EL (cell line): Measurements from ENCODE around the gene CTNND2.
A peak's percentile ranks its signal among the peaks of the same experiment; 100 is the strongest.

ENCODE experiments used
- DNase-seq: peaks from one replicate; pipeline ENCODE4 v3.0.0-alpha.2; 2016

CTNND2 gene

DNA sequence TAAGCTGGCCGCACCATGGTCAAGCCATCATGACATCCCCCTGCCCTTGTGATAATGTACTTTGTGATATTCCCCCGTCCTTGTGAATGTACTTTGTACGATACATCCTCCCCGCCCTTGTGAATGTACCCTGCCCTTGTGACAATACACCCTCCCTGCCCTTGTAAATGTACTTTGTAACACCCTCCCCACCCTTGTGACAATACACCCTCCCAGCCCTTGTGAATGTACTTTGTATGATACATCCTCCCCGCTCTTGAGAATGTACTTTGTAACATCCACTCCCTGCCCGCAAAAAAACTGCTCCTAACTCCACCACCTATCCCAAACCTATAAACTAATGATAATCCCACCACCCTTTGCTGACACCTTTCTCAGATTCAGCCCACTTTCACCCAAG, 313.8 kb downstream of the CTNND2 start:
- DNase-seq: no peak

DNA sequence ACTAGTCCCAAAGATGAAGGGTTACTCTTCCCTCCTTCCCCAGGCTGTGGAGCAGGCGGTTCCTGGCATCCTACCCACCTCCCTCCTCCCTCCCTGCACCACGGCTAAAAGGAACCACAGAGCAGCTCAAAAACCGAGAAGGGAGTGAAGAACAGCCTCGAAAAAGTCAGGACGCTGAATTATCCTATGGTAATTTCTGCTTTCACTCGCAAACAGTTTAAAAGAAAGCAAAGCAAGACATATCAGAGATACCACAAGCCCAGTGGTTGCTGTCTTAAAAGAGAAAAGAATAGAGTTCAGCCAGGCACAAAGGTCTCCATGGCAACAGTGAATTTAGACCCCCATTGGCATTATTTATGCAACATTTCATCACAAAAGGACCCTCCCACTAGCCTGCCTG, 315.4 kb downstream of the CTNND2 start:
- DNase-seq: no peak

DNA sequence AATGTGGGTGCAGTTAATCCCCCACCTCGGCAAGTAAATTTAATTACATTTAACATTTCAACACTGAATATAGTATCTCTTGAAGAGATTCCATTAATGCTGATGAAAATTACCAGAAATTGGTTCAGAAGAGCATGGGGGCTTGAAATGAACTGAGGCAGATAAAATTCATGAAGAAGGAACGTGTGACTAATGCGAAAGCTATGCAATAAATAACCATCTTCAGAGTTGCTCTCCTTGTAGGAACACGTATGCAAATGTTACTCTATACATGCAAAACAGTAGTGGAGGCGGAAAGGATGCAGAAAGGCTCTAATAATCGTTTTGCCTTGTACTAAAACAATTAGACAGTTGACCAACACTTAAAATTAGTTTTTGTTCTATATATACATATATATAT, 320.2 kb downstream of the CTNND2 start:
- peak; percentile 1 for DNase-seq

DNA sequence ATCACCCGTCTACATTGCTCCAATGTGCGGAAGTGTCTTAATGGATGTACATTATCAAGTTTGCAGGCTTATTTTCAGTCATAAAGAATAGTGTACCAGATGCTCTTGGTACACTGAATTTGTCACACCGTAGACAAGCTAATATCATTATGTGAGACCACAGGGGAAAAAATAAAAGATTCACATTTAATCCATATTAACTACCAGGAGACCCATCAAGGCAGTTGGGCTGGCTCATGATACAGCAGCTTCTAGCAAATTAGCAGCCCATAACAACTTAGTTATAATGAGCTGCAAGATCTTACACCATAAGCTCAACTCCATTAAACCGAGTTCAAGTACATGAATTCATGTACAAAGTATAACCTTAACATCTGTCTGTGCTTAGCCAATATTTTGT, 324.9 kb downstream of the CTNND2 start:
- DNase-seq: no peak

DNA sequence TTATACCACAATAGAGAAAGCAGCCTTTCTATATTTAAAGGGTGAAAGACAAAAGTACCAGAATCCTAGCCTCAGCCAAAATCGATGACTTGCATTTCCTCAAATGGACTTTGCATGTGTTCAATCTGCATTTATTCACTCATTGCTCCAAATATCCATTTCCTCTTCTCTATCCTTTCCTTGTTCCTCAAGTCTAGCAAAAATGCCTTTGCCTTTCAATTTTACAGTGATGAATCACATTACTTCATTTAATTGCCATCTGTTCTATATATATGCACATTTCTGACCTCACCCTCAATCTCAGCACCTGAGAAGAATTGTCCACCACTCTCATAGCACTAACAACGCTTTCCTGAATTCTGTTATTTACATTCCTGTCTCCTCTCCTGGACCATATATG, 329.5 kb downstream of the CTNND2 start:
- no peak for DNase-seq

DNA sequence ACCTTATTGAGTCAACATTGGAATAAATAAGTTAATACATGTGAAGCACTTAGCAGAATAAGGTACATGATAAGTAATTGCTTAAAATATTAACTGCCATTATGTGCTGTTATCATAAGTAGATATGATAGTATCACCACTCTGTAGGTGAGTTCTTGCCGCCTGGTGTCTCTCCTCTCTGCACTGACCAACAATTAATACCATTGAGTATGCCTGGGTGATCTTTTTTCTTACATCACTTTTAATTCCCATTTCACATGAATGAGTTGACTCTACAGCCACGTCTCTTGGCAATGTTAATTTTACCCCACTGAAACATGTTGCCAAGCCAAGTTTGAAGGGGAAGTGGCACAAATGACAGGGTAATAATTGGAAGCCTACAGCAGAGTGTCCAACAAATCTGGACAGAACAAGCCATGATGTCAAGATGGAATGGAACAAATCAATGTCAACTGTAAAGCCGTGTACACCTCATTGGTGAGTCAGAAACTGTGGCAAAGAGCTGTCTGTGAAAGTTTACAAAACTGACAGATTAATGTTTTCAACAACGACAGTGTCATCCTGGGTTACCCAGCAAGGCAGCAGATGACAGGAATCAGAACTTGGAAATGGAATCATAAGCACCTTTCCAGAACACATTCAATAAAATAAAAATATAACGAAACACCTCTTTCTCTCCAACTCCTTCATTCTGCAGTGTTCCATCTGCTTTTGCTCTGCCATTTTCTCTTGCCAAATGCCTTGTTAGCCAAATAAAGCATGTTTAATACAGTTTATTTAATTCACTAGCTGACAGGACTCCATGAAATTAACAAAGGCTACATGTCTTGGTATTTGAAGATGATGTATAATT, 330.9 kb downstream of the CTNND2 start:
- DNase-seq: no peak

DNA sequence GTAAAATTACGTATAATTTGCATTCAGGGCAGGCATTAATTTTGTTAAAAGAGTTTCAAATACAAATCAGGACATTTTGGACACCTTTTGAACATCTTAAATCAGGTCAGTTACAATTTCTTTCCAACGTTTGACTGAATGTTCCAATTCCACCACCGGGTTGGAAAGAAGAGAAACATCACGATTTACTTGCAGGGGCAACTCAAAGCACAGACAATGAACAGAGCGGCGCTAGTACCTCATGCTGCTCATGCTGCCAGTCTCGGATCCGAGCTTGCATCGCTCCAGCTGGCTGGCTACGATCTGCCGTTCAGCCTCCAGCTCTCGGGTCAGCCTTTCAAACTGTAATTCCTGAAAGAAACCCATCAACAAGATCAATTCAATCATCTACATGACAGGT, 339.5 kb downstream of the CTNND2 start:
- DNase-seq: no peak

DNA sequence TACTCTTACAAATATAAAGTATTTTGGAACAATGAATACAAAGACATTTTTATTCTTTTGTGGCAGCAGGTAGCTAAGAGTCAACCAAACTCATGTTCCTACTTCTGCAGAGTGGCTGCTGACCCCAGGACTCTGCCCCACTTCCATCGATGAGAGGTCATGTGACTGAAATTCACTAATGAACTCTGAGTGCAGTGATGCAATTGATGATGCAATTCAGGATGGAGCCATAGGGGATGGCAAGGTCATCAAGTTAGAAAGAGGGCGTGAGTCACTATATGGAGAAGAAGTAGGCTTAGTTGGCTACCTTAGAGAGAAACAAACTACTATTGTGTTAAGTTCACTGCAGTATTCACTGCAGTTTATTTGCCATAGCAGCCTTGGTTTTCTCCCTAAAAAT, 340.4 kb downstream of the CTNND2 start:
- no peak for DNase-seq

DNA sequence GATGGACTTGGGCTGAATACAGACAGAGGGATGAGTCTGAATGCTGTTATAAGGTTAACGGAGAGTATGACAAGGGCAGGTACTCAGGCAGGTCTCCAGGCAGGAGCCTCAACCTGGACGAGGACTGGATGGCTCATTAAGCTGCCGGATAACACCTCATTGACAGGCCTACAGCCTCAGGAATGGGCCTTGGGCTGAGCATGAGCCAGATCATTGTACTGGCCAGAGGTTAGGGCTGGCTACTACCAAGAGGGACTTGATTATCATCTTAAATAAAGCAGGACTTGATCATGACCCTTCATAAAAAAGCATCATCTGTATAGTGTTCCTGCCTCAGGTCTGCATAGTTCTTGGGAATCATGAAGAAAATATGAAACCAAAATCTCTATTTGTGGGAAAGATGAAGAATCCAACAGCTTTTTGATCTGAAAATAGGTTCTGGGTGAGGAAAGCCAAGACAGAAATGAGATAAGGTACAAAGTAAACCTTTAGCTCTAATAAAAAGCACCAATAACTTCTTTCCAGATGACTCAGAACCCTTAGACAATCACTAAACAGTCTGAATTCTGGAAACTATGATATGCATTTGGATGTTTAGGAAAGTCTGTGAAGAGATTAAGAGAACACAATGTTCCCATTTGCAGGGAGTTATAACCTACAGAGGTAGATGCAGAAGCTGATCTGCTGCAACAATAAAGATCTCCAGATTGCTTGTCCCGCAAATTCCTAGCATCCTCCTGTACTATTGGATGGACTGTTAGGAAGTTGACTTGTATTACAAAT, 343.1 kb downstream of the CTNND2 start:
- DNase-seq: no peak

DNA sequence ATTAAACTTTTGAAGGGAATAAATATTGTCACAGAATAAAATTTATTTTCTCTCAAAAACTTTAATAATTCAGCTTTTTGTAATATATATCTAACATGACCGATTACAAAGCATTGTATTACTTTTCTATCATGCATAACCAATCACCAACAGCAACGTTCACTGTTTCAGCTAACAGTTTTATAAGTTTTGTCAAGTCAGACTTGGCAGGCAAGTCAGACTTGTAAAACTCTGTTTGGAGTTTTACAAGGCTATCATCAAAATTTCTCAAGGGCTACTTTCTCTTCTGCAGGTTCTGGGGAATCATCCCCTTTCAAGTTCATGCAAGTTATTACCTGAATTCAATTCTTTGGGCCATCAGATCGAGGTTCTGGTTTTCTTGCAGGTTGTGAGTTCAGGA, 347.2 kb downstream of the CTNND2 start:
- DNase-seq: no peak

DNA sequence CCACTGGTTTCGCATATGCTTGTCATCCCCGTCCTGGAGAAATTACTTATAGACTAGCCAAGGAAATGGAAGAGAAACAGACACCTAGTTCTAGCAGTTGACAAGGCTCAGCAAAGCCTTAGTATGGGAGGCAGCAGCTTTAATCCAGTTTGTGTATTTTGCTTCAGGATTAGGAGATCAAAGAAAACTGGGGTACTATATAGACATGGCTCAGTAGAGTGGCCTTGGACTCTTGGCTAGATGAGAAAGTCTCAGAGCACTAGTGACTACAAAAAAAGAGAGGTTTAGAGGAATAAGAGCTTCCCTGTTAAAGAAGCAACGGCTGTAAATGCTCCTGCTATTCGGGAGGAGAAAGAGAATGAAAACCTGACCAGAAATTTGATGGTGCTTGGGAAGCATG, 349.1 kb downstream of the CTNND2 start:
- DNase-seq: no peak

DNA sequence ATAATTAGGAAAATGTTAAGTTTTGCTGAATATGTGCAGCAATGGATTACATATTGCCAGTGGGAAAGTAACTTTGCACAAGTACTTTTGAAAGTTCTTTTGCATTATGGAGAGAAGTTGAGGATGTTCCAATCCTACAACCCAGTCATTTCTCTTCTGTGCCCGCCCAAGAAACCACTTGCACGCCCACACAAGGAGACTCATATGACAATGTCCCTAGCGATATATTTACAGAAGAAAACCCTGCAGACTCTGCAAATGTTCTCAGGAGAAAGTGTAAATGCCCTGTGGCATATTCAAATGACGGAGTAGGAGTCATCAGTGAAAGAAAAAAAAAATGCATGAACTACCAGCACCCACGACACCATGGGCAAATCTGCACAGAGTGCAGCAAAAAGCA, 356.5 kb downstream of the CTNND2 start:
- DNase-seq: no peak

DNA sequence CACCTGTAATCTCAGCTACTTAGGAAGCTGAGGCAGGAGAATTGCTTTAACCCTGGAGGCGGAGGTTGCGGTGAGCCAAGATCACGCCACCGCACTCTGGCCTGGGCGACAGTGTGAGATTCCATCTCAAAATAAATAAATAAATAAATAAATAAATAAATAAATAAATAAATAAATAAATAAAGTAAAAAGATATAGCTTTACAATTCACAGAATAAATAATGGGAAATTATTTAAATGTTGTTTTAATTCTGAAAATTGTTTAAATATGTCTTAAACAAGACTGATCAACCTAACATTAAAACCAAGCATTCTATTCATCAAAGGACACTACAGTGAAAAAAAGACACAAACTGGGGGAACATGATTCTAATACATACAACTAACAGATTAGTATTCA, 357.1 kb downstream of the CTNND2 start:
- DNase-seq: no peak

DNA sequence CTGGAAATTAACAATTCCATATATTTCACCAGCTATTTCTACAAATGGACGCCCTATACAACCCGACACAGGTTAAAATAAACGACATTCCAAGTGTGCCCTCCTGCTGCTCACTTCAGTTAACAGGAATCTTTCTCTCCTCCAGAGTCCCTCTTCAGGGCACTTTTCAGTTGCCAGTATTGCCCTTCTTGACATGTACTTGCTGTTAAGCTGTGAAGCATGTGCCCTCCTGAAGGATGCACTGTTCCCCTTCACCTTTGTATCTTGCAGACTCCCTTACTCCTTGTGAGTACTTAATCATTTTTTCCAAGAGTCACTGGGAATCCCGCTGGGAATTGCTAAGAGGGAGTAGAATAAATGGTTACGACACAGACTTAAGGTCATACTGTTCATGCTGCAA, 364.1 kb downstream of the CTNND2 start:
- no peak for DNase-seq

DNA sequence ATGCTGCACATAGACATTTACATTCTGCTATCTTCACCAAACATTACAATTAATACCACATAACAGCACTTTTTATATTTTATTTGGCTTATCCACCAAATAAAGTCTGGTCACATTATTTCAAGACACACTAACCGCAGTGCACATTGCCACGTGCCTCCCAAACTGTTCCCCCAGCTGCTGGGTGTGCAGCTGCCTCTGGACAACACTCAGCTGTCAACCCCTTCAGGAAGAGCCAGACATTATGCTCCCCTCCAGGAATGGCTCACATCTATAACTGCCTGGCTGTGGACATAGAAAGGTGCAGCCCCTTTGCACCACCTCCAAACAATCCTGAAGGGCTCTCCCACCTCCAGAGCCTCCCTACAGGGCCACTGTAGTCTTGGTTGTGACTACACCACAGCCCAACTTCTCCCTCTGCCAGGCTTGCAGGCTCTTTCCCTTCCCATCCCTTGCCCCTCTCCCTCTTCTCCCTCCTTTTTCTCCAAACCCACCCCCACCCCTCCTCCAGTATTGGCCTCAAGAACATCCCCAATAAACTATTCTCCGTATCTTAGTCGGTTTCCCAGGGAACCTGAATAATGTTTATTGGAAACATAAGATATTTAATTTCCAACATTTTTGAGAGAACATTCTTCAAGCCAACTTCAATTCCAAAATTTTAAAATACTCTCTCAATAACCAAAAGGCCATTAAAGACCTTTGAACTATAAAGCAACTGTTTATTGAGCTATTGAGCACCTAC, 372.3 kb downstream of the CTNND2 start:
- DNase-seq: no peak

DNA sequence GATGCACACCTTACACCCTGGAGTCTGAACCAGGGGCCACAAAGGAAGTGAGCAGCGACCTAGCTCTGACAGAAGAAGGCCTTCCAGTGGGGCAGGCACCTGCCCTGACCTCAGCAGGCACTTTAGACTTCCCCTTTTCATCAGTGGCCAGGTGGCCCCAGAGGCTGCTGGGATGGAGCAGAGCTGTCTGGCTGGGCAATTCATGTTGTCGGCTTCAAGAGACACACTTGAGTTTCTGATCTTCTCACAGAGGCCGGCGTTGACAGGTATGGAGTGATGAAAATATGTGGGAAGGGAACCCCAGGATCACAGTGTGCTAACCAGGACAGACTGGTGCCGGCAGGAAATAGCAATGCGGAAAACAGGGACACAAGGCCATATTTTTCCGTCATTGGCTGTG, 375.5 kb downstream of the CTNND2 start:
- DNase-seq: no peak

DNA sequence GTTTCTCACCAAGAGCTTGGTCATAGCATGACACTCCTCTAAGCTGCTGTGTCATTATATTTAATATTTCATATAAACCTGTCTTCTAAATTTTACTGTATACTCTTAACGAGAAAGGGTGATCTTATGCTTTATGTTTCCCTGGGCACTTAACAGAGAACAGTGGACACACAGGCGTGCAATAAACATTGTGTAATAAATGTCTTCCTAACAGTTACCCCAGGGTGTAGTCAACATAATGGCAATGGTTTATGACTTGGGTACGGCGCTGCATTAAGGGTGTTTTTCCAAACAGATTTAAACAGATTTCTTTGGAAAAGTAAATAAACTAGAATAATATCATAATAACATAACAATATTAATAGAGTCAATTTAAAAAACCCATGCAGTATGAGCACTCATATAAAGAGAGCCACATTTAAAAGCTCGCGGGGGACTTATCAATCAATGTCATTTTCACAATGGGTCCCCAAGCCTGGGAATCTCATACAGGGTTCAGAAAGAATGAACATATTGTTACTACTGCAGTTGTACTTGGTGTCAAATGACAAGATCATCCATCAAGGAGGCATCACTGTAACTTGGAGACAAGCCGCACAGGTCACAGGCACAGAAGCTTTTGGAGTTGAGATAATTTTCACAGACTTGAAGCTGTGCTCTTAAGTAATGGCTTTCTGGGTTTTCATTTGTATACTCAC, 376.4 kb downstream of the CTNND2 start:
- no peak for DNase-seq

DNA sequence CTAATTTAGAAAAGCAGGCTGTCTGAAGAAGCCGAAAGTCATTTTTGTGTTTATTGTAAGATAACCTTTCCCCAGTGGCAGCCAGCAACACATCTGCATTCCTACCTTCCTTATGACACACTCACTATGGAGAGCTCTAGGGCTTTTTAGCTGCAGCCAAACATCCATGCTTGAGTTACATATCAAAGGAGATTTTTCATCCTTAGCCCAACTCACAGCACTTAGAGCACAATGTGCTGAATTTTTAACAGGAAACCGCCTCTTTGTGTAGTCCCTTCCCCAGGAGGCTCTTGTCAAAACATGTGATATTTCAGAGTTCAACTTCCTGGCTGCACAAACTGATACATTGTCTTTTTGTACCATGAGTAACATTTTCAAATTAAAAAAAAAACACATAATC, 379.2 kb downstream of the CTNND2 start:
- DNase-seq: no peak

DNA sequence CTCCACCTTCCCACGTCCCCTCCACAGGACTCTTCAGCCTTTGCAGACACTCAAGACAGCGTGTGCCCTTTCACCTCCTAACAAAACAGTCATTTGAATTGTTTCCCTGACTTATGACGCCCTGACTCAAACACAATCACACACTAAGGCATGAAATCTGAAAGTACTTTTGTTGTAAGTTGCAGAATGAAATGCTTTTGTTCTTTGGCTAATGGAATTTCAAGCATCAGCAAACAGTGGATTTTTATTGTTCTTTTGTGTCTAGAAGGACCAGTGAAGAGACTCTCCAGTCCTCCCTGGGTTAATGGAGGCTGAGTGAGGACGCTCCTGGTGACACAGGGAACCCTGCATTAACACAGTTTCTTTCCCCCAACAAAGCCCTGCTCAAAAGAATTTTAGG, 380.1 kb downstream of the CTNND2 start:
- DNase-seq: no peak

DNA sequence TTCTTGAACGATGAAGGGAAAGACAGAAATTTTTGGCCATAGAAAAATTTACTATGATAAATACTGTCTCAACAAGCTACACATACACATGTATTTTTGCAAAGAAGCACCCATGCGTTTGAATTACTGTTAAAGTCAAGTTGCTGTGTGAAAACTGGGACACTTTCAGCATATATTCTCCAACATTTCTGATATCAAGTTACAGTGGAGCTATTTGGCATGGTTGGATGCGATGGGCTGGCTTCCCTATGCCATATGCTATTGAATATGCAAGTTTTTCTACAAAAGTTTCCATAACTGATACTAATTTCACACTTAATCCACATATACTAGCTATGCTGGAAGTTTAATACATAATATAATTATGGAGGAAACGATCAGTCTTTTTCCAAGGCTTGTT, 381.4 kb downstream of the CTNND2 start:
- no peak for DNase-seq

DNA sequence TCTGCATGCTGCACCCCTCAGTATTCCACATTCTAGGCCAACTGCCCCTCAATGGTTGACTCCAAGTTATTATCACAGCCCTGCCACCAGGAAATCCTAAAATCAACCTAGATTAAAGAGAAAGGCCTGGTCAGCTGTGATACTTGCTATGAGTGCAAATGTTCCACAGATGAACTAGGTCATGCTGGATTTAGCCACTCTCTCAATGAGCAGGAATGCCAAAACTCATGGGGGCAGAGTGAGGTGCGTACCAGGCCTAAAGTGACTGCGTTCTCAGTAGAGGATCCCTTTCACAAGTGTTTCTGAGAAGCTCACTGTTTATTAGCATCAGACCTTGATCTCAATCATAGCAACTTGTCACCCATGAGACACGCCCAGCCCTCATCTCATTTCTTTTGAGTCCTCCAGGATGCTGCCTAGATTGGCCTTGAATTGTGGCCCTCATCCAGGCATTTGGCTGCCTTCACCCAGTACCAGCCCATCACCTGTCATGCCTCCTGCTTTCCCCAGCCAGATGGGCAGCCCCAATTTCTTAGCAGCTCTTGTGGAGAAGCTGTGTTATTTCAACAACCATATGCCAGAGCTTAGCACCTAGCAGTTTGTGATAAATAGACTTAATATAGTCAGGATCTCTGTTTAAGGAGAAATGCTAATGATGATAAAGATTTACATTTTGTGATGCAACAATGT, 383.9 kb downstream of the CTNND2 start:
- DNase-seq: no peak

DNA sequence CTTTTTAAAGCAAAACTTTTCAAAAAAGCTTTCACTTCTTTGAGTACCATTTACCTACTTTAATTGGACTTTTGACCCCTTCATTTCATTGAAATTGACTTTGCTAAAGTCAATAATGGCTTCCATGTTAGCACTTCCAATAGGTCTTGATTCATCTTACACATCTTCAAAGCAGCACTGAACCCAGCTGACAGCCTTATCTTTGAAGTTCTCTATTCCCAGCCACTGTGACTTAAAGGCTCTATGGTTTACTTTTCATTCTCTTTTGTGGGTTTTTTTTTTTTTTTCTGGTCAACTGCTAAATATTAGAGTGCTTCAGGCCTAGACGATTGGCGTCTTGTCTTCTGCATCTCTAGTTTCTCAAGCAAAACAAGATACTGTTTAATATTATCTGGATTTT, 385.0 kb downstream of the CTNND2 start:
- no peak for DNase-seq

DNA sequence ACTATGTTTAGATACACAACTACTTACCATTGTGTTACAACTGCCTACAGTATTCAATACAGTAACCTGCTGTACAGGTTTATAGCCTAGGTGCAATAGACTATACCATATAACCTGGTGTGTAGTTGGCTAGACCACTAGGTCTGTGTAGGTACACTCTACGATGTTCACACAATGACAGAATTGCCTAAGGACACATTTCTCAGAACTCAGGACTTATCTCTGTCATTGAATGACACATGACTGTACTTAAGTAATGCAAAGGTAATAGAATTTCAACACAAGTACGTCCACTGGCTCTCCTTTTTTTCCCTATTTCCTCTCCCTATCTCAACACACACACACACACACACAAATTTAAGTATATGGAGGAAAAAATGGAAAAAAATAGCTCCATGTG, 385.6 kb downstream of the CTNND2 start:
- DNase-seq: no peak
